ENCODE results near the gene TBK1. TPM values are rescaled to one million over a fixed set of nuclear protein-coding genes. Genes with fewer than 3 reads are reported as not detected.

The TBK1 gene
- total and polyA plus RNA-seq, 2 of the 4 experiments (the other 2 are of a cell fraction), result 9.9 to 11.6 TPM

- ChIA-PET CTCF (no interaction called here), POLR2A (ENCODE audit: unreplicated experiment) (no interaction called here)
- H2AFZ ChIP-seq (replicated peaks; ENCODE audit: low read length, poor library complexity), result peak overlapping the region; percentile 98
- peak overlapping the region; percentile 90 for H2AK9ac ChIP-seq (replicated peaks; ENCODE audit: low read depth, low read length, poor library complexity)
- H2BK5ac ChIP-seq (ENCODE audit: low read depth, low read length, poor library complexity, severe bottlenecking), result peak overlapping the region; percentile 96
- no peaks in the 10 kb centered on the region for H3K27me3 ChIP-seq (ENCODE audit: control insufficient read depth, insufficient read depth, low read length)
- H4K5ac ChIP-seq (ENCODE audit: low read depth, low read length), result peak overlapping the region; percentile 39
- H2BK20ac ChIP-seq (ENCODE audit: low read depth, low read length), result peak overlapping the region; percentile 47; the same call in 1 of the 2 replicates
- no TSS peak for BruUV-seq (replicated peaks)
- H3K14ac ChIP-seq (replicated peaks; ENCODE audit: low read depth, low read length), result peak overlapping the region; percentile 96
- H3K18ac ChIP-seq (ENCODE audit: low read depth, low read length), result peak overlapping the region; percentile 26
- peak overlapping the region; percentile 89 for H3K4me3 ChIP-seq (ENCODE audit: insufficient read depth, low read depth, low read length)
- in situ Hi-C loops (cut with MboI; ENCODE audit: low sequenced_read_pairs) (no loop called here), dilution Hi-C loops (cut with HindIII; ENCODE audit: low sequenced_read_pairs, unreplicated experiment) (no loop called here), intact Hi-C loops (cut with micrococcal nuclease) (no loop called here)
- peaks cover 9% of the 10 kb centered on the region for H3K4me1 ChIP-seq (ENCODE audit: control insufficient read depth, insufficient read depth, low read length)
- peaks cover 9 to 29% of the 10 kb centered on the region in 2 experiments; a peak in 3 of 4 replicates for H3K79me1 ChIP-seq (ENCODE audit: low read depth in 1 of 2, low read length in 2 of 2)
- H3K4me2 ChIP-seq (ENCODE audit: low read depth, low read length), result peak overlapping the region; percentile 93
- peak overlapping the region; percentile 93 for H3K27ac ChIP-seq (ENCODE audit: insufficient read depth, low read length)
- WGBS, 2 experiments (ENCODE audit: extremely low coverage in 2 of 2, insufficient read length in 1 of 2), result no CpG with 5 or more reads among the region's 16 CpGs
- H3K36me3 ChIP-seq (ENCODE audit: control insufficient read depth, insufficient read depth, low read length), result peaks cover 11% of the 10 kb centered on the region
- H3K56ac ChIP-seq (ENCODE audit: extremely low read depth, insufficient read depth, low read length), result peak overlapping the region; percentile 92
- DNase-seq, result peak; percentile 90
- peak; percentile 45 for ATAC-seq (ENCODE audit: low read depth)
- peak overlapping the region; percentile 90 for H3K4ac ChIP-seq (ENCODE audit: low read depth, low read length)
- peak overlapping the region; percentile 58; the same call in 1 of the 2 replicates for H2BK120ac ChIP-seq (ENCODE audit: low read depth, low read length)
- H3K9ac ChIP-seq (ENCODE audit: low read depth, low read length), result peak overlapping the region; percentile 79
- H2BK15ac ChIP-seq (ENCODE audit: low read depth, low read length), result no peak overlapping the region; the same call in 2 of the 3 replicates
- no peaks in the 10 kb centered on the region for H3K9me3 ChIP-seq (ENCODE audit: control insufficient read depth, insufficient read depth, low read length)
- H4K91ac ChIP-seq (ENCODE audit: insufficient read depth, low read depth, low read length), result peak overlapping the region; percentile 65
- 0 out of 2 replicates have a peak, but pooled peaks cover 2% of the 10 kb centered on the region for H3K9me1 ChIP-seq (ENCODE audit: insufficient read depth, low read length)
- H2AK5ac ChIP-seq (ENCODE audit: low read depth, low read length), result peak overlapping the region; percentile 71
- H3K23ac ChIP-seq (ENCODE audit: low read depth, low read length), result peak overlapping the region; percentile 89
- peak overlapping the region; percentile 36 to 77; a peak in 3 of 4 replicates for H4K8ac ChIP-seq (ENCODE audit: low read depth in 2 of 2, low read length in 2 of 2)
- peaks cover 13% of the 10 kb centered on the region; the same call in 1 of the 2 replicates for H4K20me1 ChIP-seq (ENCODE audit: insufficient read depth, low read length)
- TF ChIP-seq CTCF (conservative IDR thresholded peaks at IDR 0.05; ENCODE audit: low read depth, low read length) (no peak), MXI1 (IDR thresholded peaks at IDR 0.05; ENCODE audit: borderline replicate concordance, low read depth, low read length) (0 out of 2 replicates have a peak, but pooled peaks have one; percentile 38), FOS (IDR thresholded peaks at IDR 0.05; ENCODE audit: low read depth, low read length) (peak; percentile 70), RFX5 (IDR thresholded peaks at IDR 0.05; ENCODE audit: low read depth, low read length) (no peak), RCOR1 (IDR thresholded peaks at IDR 0.05; ENCODE audit: insufficient replicate concordance, low read length) (no peak), NFE2L2 (IDR thresholded peaks at IDR 0.05; ENCODE audit: low read depth, low read length) (peak; percentile 92), RAD21 (IDR thresholded peaks at IDR 0.05; ENCODE audit: low read length) (no peak), MAFK (IDR thresholded peaks at IDR 0.05; ENCODE audit: low read depth, low read length) (peak; percentile 73), SMC3 (IDR thresholded peaks at IDR 0.05; ENCODE audit: low read depth, low read length) (no peak), MAZ (IDR thresholded peaks at IDR 0.05; ENCODE audit: borderline replicate concordance, low read depth, low read length) (no peak), CEBPB (IDR thresholded peaks at IDR 0.05; ENCODE audit: low read depth, low read length) (peak; percentile 60), POLR2A (IDR thresholded peaks at IDR 0.05; ENCODE audit: low read depth, low read length) (peak; percentile 73; the same call in 1 of the 2 replicates)
- TF ChIP-seq, protein P1, sequence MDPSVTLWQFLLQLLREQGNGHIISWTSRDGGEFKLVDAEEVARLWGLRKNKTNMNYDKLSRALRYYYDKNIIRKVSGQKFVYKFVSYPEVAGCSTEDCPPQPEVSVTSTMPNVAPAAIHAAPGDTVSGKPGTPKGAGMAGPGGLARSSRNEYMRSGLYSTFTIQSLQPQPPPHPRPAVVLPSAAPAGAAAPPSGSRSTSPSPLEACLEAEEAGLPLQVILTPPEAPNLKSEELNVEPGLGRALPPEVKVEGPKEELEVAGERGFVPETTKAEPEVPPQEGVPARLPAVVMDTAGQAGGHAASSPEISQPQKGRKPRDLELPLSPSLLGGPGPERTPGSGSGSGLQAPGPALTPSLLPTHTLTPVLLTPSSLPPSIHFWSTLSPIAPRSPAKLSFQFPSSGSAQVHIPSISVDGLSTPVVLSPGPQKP (IDR thresholded peaks at IDR 0.05; ENCODE audit: borderline replicate concordance, low read depth, low read length), result no peak
- TF ChIP-seq, protein P2, sequence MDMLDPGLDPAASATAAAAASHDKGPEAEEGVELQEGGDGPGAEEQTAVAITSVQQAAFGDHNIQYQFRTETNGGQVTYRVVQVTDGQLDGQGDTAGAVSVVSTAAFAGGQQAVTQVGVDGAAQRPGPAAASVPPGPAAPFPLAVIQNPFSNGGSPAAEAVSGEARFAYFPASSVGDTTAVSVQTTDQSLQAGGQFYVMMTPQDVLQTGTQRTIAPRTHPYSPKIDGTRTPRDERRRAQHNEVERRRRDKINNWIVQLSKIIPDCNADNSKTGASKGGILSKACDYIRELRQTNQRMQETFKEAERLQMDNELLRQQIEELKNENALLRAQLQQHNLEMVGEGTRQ (IDR thresholded peaks at IDR 0.05; ENCODE audit: low read depth, low read length), result no peak
Measured at GRCh38 chr12:64452559-64453329, 824 bp downstream of the TBK1 start.

Data from IMR-90 (cell line).